Middle frontal gyrus (tissue), 1 donor: Measurements from ENCODE around the gene ADAD1.
"Not testable (repeated sequence)": the region's sequence is repeated elsewhere in the genome, so short reads cannot be mapped to it uniquely, and the experiment has no call there.

Experiments used
- DNase-seq: peaks from one replicate; pipeline ENCODE4 v3.0.0-alpha.2; 2015; ENCODE audit warnings: low spot score; ENCODE audit errors: extremely low spot score

The ADAD1 gene

DNA sequence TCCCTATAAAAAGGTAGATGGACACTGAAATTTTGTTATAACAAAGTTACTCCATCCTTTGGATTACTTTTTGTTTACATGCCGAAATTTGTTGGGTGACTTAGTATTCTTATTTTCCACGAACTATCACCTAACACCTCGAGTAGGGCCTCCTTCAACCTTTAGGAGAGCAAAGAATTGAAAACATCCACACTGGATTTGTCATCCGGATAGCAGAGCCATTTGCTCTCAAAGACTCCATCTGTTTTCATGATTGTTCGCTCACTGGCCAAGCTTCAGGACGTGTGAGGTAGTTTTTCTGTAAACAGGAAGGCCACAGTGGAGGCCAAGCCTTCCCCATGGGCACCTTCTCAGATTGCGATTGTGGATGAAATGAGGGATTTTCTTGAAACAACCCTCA, at the start of gene ADAD1:
TSS of gene ADAD1 (plus strand) at position 301 of the 400 bp plus-strand sequence. CDS start 1,059 bp downstream, outside the sequence.
- DNase-seq: no peak

DNA sequence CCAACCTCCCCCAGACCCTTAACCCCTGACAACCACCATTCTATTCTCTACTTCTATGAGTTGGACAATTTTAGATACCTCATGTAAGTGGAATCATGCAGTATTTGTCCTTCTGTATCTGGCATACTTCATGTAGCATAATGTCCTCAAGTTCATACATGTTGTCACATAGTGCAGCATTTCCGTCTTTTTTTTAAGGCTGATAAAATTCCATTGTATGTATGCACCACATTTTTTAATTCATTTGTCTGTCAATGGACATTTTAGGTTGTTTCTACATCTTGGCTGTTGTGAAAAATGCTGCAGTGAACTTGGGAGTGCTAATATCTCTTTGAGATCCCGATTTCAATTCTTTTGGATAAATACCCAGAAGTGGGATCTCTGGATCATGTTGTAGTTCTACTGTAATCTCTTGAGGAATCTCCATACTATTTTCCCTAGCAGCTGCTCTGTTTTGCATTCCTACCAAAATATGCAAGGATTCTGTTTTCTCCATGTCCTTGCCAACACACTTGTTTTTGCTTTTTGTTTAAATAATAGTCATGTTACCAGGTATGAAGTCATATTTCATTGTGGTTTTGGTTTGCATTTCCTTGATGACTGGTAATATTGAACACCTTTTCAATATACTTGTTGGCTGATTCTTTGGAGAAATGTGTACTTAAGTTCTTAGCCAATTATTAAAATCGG, 48.8 kb upstream of the ADAD1 start:
- no peak for DNase-seq

- DNase-seq: no peak
Measured at GRCh38 chr4:122331195-122331594, 47.6 kb upstream of the ADAD1 start.

DNA sequence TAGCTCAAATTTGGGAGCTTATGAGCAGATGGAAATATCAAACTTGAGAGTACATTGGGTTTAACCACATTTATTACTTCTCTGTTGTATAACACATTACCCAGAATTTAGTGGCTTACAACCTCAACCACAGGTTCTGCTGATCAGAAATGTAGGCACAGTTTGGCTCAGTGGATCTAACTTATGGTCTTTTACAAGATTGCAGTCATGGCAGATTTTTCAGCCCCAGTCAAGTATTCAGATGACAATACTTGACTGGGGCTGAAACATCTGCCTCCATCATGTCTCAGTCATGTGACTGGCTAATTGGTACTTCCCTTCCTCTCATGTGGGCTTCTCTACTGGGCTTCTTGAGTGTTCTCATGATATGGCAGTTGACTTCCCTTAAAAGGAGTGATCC, 44.0 kb upstream of the ADAD1 start:
- DNase-seq: no peak

GRCh38 chr4:122341886-122342285, 36.9 kb upstream of the ADAD1 start:
- no peak for DNase-seq

GRCh38 chr4:122346036-122346435, 32.8 kb upstream of the ADAD1 start:
- no peak for DNase-seq

DNA sequence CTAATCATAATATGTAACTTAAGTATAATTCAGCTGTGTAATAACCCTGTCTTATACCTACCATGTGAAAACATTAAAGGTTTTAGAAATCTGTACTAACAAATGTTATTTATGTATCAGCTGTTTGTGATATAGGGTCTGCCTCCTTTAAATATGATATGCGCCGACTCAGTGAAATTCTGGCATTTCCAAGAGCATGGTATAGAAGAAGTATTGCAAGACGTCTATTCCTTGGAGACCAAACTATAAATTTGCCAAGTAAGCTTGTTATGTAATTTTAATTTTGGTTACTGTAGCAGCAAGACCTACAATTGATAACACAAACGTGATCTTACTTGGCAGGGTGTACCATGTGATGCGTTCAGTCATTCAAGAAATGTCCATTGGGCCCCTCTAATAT, 32.3 kb upstream of the ADAD1 start:
- DNase-seq: no peak

- DNase-seq: no peak
Measured at GRCh38 chr4:122356317-122356808, 22.4 kb upstream of the ADAD1 start.

DNA sequence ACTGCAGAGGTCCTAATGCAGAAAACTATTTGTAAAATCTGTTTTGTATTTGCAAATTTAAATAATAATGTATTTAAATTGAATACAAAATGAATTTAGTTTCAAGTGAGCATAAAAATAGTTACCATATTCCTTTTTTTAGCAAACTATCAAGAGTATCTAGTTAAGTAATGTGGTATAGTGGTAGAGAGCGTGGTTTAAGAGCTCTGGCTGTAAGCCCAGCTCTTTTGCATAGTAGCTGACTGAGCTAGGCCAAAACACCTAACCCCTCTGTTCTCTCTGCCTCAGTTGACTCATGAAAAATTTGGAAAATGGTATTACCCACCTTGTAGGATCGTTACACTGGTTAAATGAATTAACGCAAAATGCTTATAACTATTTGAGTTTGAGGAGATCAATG, 18.1 kb upstream of the ADAD1 start:
- no peak for DNase-seq

DNA sequence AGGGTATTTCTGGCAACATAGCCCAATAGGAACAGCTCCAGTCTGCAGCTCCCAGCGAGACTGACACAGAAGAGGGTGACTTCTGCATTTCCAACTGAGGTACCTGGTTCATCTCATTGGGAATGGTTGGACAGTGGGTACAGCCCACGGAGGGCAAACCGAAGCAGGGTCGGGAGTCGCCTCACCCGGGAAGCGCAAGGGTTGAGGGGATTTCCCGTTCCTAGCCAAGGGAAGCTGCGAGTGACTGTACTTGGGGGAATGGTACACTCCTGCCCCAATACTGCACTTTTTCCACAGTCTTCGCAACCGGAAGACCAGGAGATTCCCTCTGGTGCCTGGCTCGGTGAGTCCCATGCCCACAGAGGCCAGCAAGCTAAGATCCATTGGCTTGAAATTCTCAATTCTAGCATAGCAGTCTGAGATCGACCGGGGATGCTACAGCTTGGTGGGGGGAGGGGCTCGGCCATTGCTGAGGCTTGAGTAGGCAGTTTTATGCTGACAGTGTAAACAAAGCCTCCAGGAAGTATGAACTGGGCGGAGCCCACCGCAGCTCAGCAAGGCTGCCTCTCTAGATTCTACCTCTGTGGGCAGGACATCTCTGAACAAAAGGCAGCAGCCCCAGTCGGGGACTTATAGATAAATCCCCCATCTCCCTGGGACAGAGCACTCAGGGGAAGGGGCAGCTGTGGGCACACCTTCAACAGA, 14.0 kb upstream of the ADAD1 start:
- DNase-seq: no peak

GRCh38 chr4:122368786-122369185, 10.0 kb upstream of the ADAD1 start:
- not testable (repeated sequence) for DNase-seq

GRCh38 chr4:122377352-122377751, 1.5 kb upstream of the ADAD1 start:
- DNase-seq: no peak

- no peak for DNase-seq
Measured at GRCh38 chr4:122379239-122379638, 428 bp downstream of the ADAD1 start.

DNA sequence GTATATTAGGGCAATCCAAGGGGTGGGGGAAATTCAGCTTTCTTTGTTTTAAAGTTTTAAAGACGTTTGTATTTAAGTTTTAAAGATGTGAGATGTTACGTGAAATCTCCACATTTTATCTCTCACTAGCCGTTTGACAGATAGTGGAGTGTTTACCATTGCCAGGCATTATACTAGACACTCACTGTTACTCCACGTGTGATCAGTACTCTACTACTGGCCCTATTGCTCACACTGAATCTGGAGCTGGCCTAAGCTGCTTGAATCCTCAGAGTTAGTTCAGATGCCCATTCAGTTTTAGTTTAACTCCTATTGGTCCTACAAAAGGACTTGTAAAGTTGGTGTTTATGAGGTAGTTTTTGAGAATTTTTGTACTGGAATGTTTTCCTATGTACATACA, 4.5 kb downstream of the ADAD1 start:
- DNase-seq: no peak

DNA sequence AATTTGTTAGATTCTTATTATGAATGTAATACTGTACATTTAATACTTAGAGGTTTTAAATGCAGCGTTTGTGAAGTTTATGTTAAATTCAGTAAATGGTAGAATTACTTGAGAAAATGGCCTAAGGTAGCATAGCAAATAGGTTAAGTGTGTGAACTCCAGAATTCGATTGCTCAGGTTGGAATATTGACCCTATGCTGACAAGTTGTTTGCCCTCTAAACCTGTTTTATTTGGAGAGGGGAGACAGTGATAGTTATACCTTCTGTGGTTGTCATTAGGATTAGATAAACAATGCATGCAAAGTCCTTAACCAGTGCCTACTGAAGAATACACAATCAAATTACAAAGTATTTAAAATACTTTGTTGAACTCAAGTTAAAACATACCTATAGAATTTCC, 5.4 kb downstream of the ADAD1 start:
- no peak for DNase-seq

DNA sequence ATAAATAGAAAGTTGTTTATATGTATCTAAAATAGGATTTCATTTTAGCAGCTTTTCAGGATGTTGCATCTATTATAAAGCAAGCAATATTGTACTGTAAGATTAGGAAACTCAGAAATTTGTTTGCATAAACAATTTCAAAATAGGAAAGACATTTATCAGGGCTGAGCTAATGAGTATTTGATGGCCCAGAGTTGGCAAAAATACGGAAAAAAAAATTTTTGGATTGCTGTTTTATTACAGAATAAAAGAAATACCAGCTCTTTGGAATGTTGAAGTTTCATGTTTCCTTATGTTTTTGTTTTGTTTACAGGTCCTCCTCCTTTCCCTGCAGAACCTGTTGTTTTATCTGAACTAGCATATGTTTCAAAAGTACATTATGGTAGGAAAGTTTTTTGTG, 14.5 kb downstream of the ADAD1 start:
- no peak for DNase-seq

DNA sequence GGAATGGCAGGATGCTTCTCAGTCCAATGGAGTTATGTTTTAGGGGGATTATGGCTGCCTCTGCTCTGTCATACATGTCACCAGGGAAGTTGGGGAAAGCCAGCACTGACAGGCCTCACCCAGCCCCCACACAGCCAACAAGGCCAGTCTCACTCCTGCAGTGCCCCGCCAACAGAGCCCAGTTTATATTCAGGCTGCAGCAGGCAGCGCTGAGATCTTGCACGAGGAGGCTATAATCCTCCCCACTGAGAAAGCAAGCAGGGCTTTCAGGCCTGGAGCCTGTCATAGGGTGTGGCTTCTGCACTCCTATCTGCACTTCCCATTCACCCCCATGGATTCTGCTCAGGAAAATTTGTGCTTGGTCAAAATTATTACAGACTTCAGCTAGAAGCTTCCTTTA, 25.1 kb downstream of the ADAD1 start:
- no peak for DNase-seq

DNA sequence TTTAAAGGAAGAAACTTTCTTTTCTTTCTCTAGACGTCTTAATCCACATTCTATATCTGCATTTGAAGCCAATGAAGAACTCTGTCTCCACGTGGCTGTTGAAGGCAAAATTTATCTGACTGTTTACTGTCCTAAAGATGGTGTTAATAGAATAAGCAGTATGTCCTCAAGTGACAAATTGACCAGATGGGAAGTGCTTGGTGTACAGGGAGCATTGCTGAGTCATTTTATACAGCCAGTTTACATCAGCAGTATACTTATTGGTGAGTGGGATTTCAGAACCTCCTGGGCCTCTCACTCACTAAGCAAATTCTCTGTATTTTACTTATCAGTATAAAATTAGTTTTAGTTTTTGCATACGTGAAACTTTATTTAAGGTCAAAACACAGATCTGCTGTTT, 33.7 kb downstream of the ADAD1 start:
- no peak for DNase-seq

DNA sequence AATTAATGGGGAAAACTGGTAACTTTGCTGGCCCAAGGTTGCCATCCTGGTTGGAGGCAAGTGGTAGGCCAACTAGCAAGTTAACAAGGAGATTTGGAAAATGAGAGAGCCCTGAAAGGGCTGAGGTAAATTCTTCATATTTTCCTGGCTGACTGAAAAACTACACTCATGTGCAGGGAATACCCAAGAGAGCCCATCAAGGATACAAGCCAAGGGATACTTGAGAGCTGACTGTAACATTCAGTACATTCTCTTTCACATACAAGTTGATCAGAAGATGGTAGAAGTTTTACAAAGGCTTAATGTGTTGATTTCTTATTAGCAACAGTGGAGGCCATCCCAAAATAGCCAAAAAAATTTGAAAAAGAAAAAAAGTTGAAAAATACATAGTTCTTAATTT, 44.4 kb downstream of the ADAD1 start:
- no peak for DNase-seq

- no peak for DNase-seq
Measured at GRCh38 chr4:122431351-122431750, 52.5 kb downstream of the ADAD1 start.

GRCh38 chr4:122434285-122434684, 55.5 kb downstream of the ADAD1 start:
- no peak for DNase-seq

GRCh38 chr4:122450847-122451246, 72.0 kb downstream of the ADAD1 start:
- no peak for DNase-seq
